Naive thymus-derived CD4-positive, alpha-beta T cell (primary cell): ENCODE results near the gene PRRT1. TPM values are rescaled to one million over a fixed set of nuclear protein-coding genes. Genes with fewer than 3 reads are reported as not detected.

Experiments used
- ATAC-seq: fragments of 150-1000 bp; cut with Tn5 transposase; 2 replicates; pipeline ENCODE4 v1.10.0; 2021; ENCODE audit warnings: mild to moderate bottlenecking, moderate library complexity
- CTCF ChIA-PET: fragments of 350-600 bp; sonication (Branson Sonifier 250); formaldehyde crosslinking; loops from one replicate; lab custom pipeline; 2021; ENCODE audit warnings: antibody characterized with exemption; lab: Charles Lee
- POLR2A ChIA-PET: fragments of 350-600 bp; sonication (Branson Sonifier 250); formaldehyde crosslinking; loops from one replicate; lab custom pipeline; 2021; ENCODE audit warnings: antibody characterized with exemption, inconsistent platforms; lab: Charles Lee
- DNase-seq, 9 donors: peaks; one replicate each; pipeline versions ENCODE4 v3.0.0 to v3.0.0-alpha.2; 2020 to 2022; ENCODE audit warnings: mixed read lengths in 1 of 9
- H3K27ac ChIP-seq: one replicate; pipeline ENCODE4 v1.7.0; 2013; ENCODE audit warnings: mild to moderate bottlenecking, low read depth, low read length, moderate library complexity
- H3K27me3 ChIP-seq, 2 donors: one replicate each; pipeline ENCODE4 v1.7.0; 2013; ENCODE audit warnings: low read length in 2 of 2, mild to moderate bottlenecking in 2 of 2, moderate library complexity in 2 of 2; ENCODE audit not compliant: control insufficient read depth in 2 of 2, insufficient read depth in 2 of 2
- H3K36me3 ChIP-seq, 3 experiments: 1 replicate in 2 of 3; 2 replicates in 1 of 3; pipeline ENCODE4 v1.7.0; 2013; ENCODE audit warnings: low read length in 3 of 3, mild to moderate bottlenecking in 3 of 3, moderate library complexity in 1 of 3; ENCODE audit not compliant: insufficient read depth in 3 of 3, control insufficient read depth in 2 of 3
- H3K4me1 ChIP-seq, 2 donors: one replicate each; pipeline ENCODE4 v1.7.0; 2013; ENCODE audit warnings: low read length in 2 of 2, mild to moderate bottlenecking in 2 of 2, moderate library complexity in 1 of 2; ENCODE audit not compliant: control insufficient read depth in 2 of 2, insufficient read depth in 2 of 2
- H3K4me3 ChIP-seq: 2 replicates; pipeline ENCODE4 v1.7.0; 2013; ENCODE audit warnings: mild to moderate bottlenecking, low read length
- H3K9me3 ChIP-seq, 3 experiments: 1 replicate in 2 of 3; 2 replicates in 1 of 3; pipeline ENCODE4 v1.7.0; 2013; ENCODE audit warnings: low read length in 3 of 3; ENCODE audit not compliant: control insufficient read depth in 2 of 3
- H3K27ac Mint-ChIP-seq, 9 donors: one replicate each; pipeline ENCODE4 v1.8.0; 2020 to 2022; ENCODE audit warnings: mixed read lengths in 9 of 9, mild to moderate bottlenecking in 8 of 9, moderate library complexity in 5 of 9, inconsistent platforms in 2 of 9
- H3K27me3 Mint-ChIP-seq, 5 donors: one replicate each; pipeline ENCODE4 v1.8.0; 2021 to 2022; ENCODE audit warnings: mixed read lengths in 5 of 5, mild to moderate bottlenecking in 1 of 5
- H3K36me3 Mint-ChIP-seq, 5 donors: one replicate each; pipeline ENCODE4 v1.8.0; 2020 to 2022; ENCODE audit warnings: mixed read lengths in 5 of 5, mild to moderate bottlenecking in 3 of 5, inconsistent platforms in 1 of 5
- H3K4me1 Mint-ChIP-seq, 7 donors: one replicate each; pipeline ENCODE4 v1.8.0; 2020 to 2022; ENCODE audit warnings: mixed read lengths in 7 of 7, mild to moderate bottlenecking in 3 of 7, inconsistent platforms in 1 of 7
- H3K4me3 Mint-ChIP-seq, 10 donors: one replicate each; pipeline ENCODE4 v1.8.0; 2020 to 2022; ENCODE audit warnings: mild to moderate bottlenecking in 10 of 10, mixed read lengths in 10 of 10, moderate library complexity in 6 of 10, inconsistent platforms in 2 of 10
- H3K9me3 Mint-ChIP-seq, 11 donors: one replicate each; pipeline ENCODE4 v1.8.0; 2020 to 2022; ENCODE audit warnings: mixed read lengths in 11 of 11, mild to moderate bottlenecking in 4 of 11, inconsistent platforms in 1 of 11, moderate library complexity in 1 of 11
- intact Hi-C, 2 donors: fragments of 100-400 bp; cut with micrococcal nuclease; formaldehyde crosslinking; loops; one replicate each; pipeline ENCODE4 v1.15.1; 2023
- polyA plus RNA-seq, 2 donors: library from polyadenylated mRNA; unstranded; fragments of 300-500 nt; fragmentation: Illumina TruSeq; gene quantifications; one replicate each; pipeline ENCODE4 v1.2.3, GENCODE V29; 2021
- total RNA-seq, 6 experiments: library from RNA in 5 of 6; stranded (reverse) in 5 of 6; gene quantifications; 1 replicate in 5 of 6; 2 replicates in 1 of 6; pipeline ENCODE4 v1.2.3 and lab custom pipeline; 2021 to 2026

Gene PRRT1
- total RNA-seq, result 1 to 10 TPM in 4 of 5 experiments, under 1 TPM in 1; 0.31 to 7.4 (median 3.4) TPM
- 1 to 10 TPM; 2.2 to 6.2 TPM for polyA plus RNA-seq
- 1.1 reads per million for total RNA-seq (lab: John Stamatoyannopoulos, UW)

DNA sequence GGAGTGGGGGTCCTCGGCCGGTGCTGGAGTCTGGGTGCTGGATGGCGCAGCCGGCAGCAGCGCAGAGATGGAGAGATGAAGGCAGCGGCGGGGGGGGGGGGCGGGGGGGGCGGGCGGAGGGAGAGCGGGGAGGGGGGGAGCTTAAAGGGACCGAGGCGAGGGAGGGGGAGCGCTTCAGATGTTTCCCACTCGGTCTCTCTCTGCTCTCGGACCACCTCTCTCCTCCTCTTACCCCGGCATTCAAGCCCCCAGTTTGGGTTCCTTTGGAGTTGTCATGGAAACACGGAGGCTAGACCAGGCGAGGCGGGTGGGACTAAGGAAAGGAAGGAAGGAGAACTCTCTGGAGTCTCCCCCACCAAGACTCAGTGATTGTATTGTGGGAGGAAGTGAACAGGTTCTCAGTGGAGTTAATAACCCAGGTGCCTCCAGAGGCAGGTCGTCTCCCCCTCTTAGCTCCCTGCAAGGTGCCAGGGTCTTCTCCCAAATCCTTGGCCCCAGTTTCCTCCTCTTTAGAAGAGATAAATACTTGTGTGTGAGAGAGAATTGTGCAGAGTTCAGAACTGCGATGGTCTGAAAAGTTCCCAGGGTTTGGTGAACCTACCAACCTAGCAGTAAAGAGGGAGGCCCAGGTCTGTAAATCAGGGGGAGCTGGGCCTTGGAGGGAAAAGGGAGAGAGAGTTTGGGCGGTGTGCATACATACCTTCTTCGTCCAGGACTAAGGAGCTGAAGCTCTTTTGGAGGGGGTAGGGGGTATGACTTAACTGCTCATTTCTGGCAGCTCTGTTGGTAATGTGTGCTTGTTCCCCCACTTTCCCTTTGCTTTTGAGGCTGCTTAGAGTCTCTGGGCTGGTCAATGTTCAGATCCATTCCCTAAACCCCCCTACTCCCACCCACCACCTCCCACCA lies at the start of gene PRRT1:
PRRT1 (minus strand) TSS at position 77 of the 906 bp plus-strand sequence. CDS start 112 bp downstream, outside the sequence.
- Mint-ChIP-seq H3K36me3 (peaks cover 0 to 5% (median 0%) of the 10 kb centered on the region in 5 donors), H3K4me3 (peak within 1 kb of the TSS; percentile 41 to 100 (median 86)), H3K4me1 (peaks cover 49 to 73% (median 70%) of the 10 kb centered on the region in 7 donors), H3K27ac (peak within 1 kb of the TSS; percentile 43 to 98 (median 90)), H3K27me3 (peaks cover 0 to 51% (median 12%) of the 10 kb centered on the region in 5 donors), H3K9me3 (peaks cover 0 to 5% (median 0%) of the 10 kb centered on the region in 11 donors)
- ChIA-PET CTCF (interaction anchor here (0.8 to 0.9 kb wide), 2 partner anchors 23 to 24 kb away, joined by 3 read pairs; partner anchors contain the start of gene AGPAT1), POLR2A (interaction anchor here (0.5 to 2.0 kb wide), 9 partner anchors 12 to 412 kb away, joined by 3 to 7 read pairs (median 3); partner anchors contain the start of genes ATF6B, EGFL8, FKBPL and GPSM3)
- Histone ChIP-seq H3K4me3 (peak within 1 kb of the TSS; percentile 50), H3K36me3 (no peaks in the 10 kb centered on the region), H3K9me3 (no peaks in the 10 kb centered on the region), H3K27ac (peak within 1 kb of the TSS; percentile 82), H3K4me1 (peaks cover 10 to 35% of the 10 kb centered on the region in 2 donors), H3K27me3 (no peaks in the 10 kb centered on the region)
- intact Hi-C loops, result no loop called here
- ATAC-seq, result no peak
- DNase-seq, result peak in 2 of 9 donors; percentile 33 to 35

- H3K27ac Mint-ChIP-seq, result no peak overlapping the region
- POLR2A ChIA-PET, result no interaction called here
Measured at GRCh38 chr6:32200711-32201475, 49.2 kb upstream of the PRRT1 start.

GRCh38 chr6:32198866-32199265 lies 47.1 kb upstream of the PRRT1 start:
- Histone ChIP-seq H3K4me3 (no peak overlapping the region), H3K9me3 (no peaks in the 10 kb centered on the region), H3K27me3 (no peaks in the 10 kb centered on the region), H3K27ac (no peak overlapping the region), H3K4me1 (peaks cover 14 to 16% of the 10 kb centered on the region in 2 donors), H3K36me3 (no peaks in the 10 kb centered on the region)
- Mint-ChIP-seq H3K4me3 (peak overlapping the region in 1 of 10 donors; percentile 7), H3K36me3 (no peaks in the 10 kb centered on the region), H3K9me3 (no peaks in the 10 kb centered on the region), H3K27me3 (peaks cover 0 to 3% (median 0%) of the 10 kb centered on the region in 5 donors), H3K27ac (peak overlapping the region in 3 of 9 donors; percentile 31 to 97 (median 69)), H3K4me1 (peaks cover 15 to 27% (median 24%) of the 10 kb centered on the region in 7 donors)
- intact Hi-C loops, result loop anchor here (5.0 to 10.0 kb wide), 7 partner anchors 374 to 1582 kb away; partner anchors contain the start of genes B3GALT4 (in 1 of the 2), CLIC1 (in 1 of the 2), CUTA (in 1 of the 2) and HSD17B8 (in 1 of the 2)
- CTCF ChIA-PET, result no interaction called here
- ATAC-seq (no peak), DNase-seq (no peak)
- POLR2A ChIA-PET, result interaction anchor here (0.7 kb wide), 1 partner anchor 679 kb away, joined by 5 read pairs; no protein-coding TSS in a partner anchor

More at GRCh38 chr6:32200711-32201475, 49.2 kb upstream of the PRRT1 start:
- Mint-ChIP-seq H3K27me3 (peaks cover 0 to 14% (median 0%) of the 10 kb centered on the region in 5 donors), H3K9me3 (peaks cover 0 to 1% (median 0%) of the 10 kb centered on the region in 11 donors), H3K36me3 (no peaks in the 10 kb centered on the region), H3K4me3 (no peak overlapping the region), H3K4me1 (peaks cover 5 to 10% (median 7%) of the 10 kb centered on the region in 7 donors)
- CTCF ChIA-PET, result interaction anchor here (0.6 kb wide), 1 partner anchor 60 kb away, joined by 4 read pairs; no protein-coding TSS in a partner anchor
- intact Hi-C loops, result no loop called here
- no peak overlapping the region for H3K27ac ChIP-seq
- ATAC-seq (no peak), DNase-seq (no peak)
- H3K4me1 ChIP-seq, result no peaks in the 10 kb centered on the region
- no peaks in the 10 kb centered on the region for H3K9me3 ChIP-seq
- no peak overlapping the region for H3K4me3 ChIP-seq
- no peaks in the 10 kb centered on the region for H3K27me3 ChIP-seq
- H3K36me3 ChIP-seq, result no peaks in the 10 kb centered on the region

- H3K9me3 ChIP-seq, result no peaks in the 10 kb centered on the region
- H3K4me1 Mint-ChIP-seq, result peaks cover 20 to 32% (median 29%) of the 10 kb centered on the region in 7 donors
- H3K27me3 Mint-ChIP-seq, result peaks cover 0 to under 1% (median 0%) of the 10 kb centered on the region in 5 donors
- peaks cover 19 to 21% of the 10 kb centered on the region in 2 donors for H3K4me1 ChIP-seq
- no peaks in the 10 kb centered on the region for H3K36me3 ChIP-seq
- DNase-seq (no peak), ATAC-seq (no peak)
- ChIA-PET CTCF (interaction anchor here (1.5 kb wide), 1 partner anchor 71 kb away, joined by 3 read pairs; the partner anchor contains the start of gene ATF6B), POLR2A (interaction anchor here (0.7 to 1.1 kb wide), 4 partner anchors 9 to 680 kb away, joined by 3 to 5 read pairs (median 4); no protein-coding TSS in a partner anchor)
- no peaks in the 10 kb centered on the region for H3K9me3 Mint-ChIP-seq
- H3K36me3 Mint-ChIP-seq, result no peaks in the 10 kb centered on the region
- H3K27ac Mint-ChIP-seq, result peak overlapping the region in 6 of 9 donors; percentile 31 to 97 (median 58)
- no peaks in the 10 kb centered on the region for H3K27me3 ChIP-seq
- H3K4me3 Mint-ChIP-seq, result peak overlapping the region in 4 of 10 donors; percentile 8 to 41 (median 26)
- intact Hi-C loops, result loop anchor here (5.0 to 10.0 kb wide), 7 partner anchors 374 to 1581 kb away; partner anchors contain the start of genes B3GALT4 (in 1 of the 2), CLIC1 (in 1 of the 2), CUTA (in 1 of the 2) and HSD17B8 (in 1 of the 2)
- H3K27ac ChIP-seq, result no peak overlapping the region
- H3K4me3 ChIP-seq, result no peak overlapping the region
Measured at GRCh38 chr6:32198345-32198696, 46.6 kb upstream of the PRRT1 start.

- peaks cover 20 to 29% of the 10 kb centered on the region in 2 donors for H3K4me1 ChIP-seq
- Mint-ChIP-seq H3K9me3 (no peaks in the 10 kb centered on the region), H3K4me3 (peak overlapping the region; percentile 92 to 99 (median 97)), H3K36me3 (peaks cover 0 to 7% (median 0%) of the 10 kb centered on the region in 5 donors), H3K27ac (peak overlapping the region; percentile 86 to 99 (median 97)), H3K4me1 (peaks cover 22 to 33% (median 31%) of the 10 kb centered on the region in 7 donors), H3K27me3 (no peaks in the 10 kb centered on the region)
- peak in 1 of 9 donors; percentile 17 for DNase-seq
- intact Hi-C loops, result loop anchor here (5.0 to 10.0 kb wide), 7 partner anchors 372 to 1580 kb away; partner anchors contain the start of genes B3GALT4 (in 1 of the 2), CLIC1 (in 1 of the 2), CUTA (in 1 of the 2) and HSD17B8 (in 1 of the 2)
- peak overlapping the region; percentile 98 for H3K4me3 ChIP-seq
- no peaks in the 10 kb centered on the region for H3K9me3 ChIP-seq
- no peak for ATAC-seq
- peak overlapping the region; percentile 97 for H3K27ac ChIP-seq
- H3K36me3 ChIP-seq, result peaks cover 0 to 8% (median 0%) of the 10 kb centered on the region in 3 experiments
- POLR2A ChIA-PET, result interaction anchor here (0.6 to 7.8 kb wide), 7 partner anchors 8 to 1201 kb away, joined by 3 to 79 read pairs (median 6); partner anchors contain the start of genes ATF6B and FKBPL
- CTCF ChIA-PET, result interaction anchor here (0.7 to 1.5 kb wide), 3 partner anchors 69 to 916 kb away, joined by 3 to 4 read pairs (median 3); partner anchors contain the start of gene ATF6B
- no peaks in the 10 kb centered on the region for H3K27me3 ChIP-seq
Measured at GRCh38 chr6:32196682-32197616, 45.2 kb upstream of the PRRT1 start.
